DMS114 treated with DMSO at 0.1 percent for 48 hours (cell line): ENCODE data around the gene MTCP1.

ENCODE experiments used
- DNase-seq: peaks from one replicate; lab custom pipeline; 2025; ENCODE audit not compliant: unreplicated experiment; lab: John Stamatoyannopoulos, UW

Gene MTCP1

GRCh38 chrX:155070975-155071693, at the start of gene MTCP1, which contains the start of the genes BRCC3 and CMC4:
Gene MTCP1 (minus strand): TSS chrX:155071136. CDS start chrX:155066010, 5,126 bp downstream.
Gene BRCC3 (plus strand): TSS chrX:155071508. CDS start chrX:155071528, 20 bp downstream.
Gene CMC4 (minus strand): TSS chrX:155071136. CDS start chrX:155064023, 7,113 bp downstream.
- peak; percentile 38 for DNase-seq

- no peak for DNase-seq
Measured at GRCh38 chrX:155115174-155115819, 44.4 kb upstream of the MTCP1 start.

DNA sequence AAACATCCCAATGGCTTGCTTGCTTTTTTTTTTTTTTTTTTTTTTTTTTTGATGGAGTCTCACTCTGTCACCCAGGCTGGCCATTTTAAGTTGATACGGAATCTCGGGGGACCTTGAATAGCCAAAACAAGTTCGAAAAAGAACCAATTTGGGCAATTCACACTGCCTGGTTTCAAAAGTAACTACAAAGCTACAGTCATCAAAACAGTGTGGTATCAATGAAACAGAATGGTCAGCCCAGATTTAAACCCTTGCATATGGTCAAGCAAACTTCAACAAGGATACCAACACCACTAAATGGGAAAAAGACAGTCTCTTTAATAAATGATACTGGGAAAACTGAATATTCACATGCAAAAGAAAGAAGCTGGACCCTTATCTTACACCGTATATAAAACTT, 42.2 kb upstream of the MTCP1 start:
- DNase-seq, result no peak

DNA sequence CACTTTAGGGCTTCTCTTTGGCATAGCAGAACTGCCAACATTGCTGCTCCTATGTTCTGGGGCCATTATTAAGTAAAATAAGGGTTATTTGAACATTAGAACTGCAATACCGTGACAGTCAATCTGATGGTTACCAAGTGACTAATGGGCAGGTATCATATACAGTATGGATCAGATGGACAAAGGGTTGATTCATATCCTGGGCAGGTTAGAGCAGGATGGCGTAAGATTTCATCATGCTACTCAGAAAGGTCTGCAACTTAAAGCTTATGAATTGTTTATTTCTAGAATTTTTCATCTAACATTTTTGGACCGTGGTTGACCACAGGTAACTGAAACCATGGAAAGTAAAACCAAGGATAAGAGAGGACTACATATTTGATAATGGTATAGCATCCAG, 41.2 kb upstream of the MTCP1 start:
- no peak for DNase-seq

- no peak for DNase-seq
Measured at GRCh38 chrX:155108427-155108826, 37.5 kb upstream of the MTCP1 start.

- no peak for DNase-seq
Measured at GRCh38 chrX:155105919-155106318, 35.0 kb upstream of the MTCP1 start.

DNA sequence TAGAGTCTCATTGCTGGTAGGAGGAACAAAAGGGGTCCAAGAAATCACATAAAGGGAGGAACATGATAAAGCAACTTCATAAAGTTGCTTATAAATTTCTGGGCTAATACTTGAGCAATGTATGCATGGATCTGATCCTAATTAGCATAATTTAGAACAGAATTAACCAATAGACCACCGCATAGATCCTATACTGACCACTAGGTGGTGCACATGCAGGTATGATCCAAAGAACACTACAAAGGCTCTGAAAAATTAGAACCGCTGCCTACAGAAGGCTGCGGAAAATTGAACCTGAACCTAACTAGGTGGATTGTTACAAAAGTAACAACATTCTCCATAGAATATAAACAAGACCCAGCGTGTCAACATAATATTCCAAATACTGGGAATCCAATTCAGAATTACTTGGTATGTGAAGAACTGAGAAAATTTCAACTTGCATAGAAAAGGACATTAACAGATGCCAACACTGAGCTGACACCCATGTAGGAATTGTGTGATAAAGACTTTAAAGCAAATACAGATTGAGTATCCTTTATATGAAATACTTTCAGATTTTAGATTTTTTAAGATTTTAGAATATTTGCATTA, 23.6 kb upstream of the MTCP1 start:
- DNase-seq, result no peak

DNA sequence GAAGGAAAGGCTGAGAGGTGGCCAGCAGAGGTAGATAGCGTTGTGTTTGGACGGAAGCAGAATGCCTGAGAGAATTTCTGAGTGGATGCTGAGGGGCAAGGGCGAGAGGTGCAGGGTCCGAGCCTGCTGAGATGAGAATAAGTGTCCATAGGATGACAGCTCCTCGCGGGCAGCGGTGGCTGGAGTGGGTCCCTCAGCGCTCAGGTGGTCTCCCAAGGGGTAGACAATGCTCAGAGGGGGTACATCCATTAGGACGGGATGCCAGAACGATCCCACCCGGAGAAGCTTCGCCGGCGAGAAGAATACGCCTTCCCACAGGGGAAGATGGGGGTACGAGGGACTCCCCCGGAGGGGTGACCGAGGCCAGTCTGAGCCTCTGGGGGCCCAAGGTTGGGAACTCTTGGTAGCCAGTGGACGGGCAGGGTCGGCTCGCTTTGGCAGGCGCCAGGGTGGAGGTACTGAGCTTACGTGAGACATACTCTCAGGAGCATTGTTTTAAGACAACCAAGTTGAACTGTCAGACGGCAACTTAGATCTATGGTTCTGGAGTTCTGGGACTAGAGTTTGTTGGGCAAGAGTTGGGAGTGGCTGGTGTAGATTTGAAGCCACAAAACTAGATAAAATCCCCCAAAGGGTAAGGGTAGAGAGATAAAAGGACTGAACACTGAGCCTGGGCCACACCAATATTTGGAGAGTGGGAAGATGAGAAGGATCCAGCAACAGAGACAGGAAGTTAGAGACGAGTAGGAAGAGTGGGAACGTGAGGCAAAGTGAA, 16.2 kb upstream of the MTCP1 start:
- DNase-seq, result no peak

DNA sequence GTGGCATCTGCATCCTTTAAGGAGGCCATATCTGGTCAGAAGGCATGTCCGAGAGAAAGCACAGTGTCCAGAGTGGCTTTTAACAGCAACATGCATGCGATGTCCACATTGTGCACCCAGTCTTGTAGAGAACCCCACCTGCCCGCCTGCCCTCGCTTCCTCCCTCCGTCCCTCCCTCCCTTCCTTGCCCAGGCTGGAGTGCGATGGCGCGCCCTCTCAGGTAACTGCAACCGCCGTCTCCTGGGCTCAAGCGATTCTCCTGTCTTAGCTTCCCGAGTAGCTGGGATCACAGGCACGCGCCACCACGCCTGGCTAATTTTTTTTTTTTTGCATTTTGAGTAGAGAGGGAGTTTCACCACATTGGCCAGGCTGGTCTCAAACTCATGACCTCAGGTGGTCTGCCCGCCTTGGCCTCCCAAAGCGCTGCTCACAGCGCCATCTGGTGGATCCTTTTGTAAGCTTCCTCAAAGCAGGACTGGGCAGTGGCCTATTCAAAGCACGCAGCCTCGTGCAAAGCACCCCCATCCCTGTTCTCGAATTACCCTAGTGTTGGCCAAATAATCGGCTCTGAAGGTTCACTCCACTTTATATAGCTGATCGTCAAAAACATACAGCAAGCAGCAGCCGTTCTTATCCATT, 15.4 kb upstream of the MTCP1 start:
- no peak for DNase-seq

DNA sequence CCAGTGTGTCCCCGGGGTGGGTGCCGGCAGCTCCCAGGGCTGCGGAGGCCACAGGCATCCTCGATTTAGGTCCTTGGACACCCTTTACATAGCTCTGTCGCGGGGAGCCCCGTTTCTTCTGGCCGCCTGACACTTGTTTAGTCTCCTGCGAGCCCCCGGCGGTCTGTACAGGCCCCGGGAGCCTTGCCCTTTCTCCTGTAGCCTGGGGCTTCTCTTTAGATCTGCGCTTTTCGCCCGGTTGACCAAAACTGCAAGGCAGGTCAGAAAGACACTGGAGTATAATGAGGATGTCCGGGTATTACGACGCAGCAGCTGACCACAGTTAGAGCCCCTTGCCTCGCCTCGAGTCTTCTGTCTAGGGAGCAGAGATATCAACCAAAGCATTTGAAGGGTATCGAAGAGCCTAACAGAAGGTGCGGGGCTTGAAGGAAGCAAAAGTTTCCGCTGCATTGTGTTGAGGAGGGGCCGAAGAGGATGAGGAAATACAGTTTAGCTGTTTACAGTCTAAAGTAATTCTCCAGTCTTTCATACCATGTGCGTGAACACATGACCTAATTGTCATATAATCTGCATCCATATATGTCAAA, 851 bp upstream of the MTCP1 start:
- no peak for DNase-seq

GRCh38 chrX:155070663-155070974, 317 bp downstream of the MTCP1 start:
- DNase-seq, result no peak

DNA sequence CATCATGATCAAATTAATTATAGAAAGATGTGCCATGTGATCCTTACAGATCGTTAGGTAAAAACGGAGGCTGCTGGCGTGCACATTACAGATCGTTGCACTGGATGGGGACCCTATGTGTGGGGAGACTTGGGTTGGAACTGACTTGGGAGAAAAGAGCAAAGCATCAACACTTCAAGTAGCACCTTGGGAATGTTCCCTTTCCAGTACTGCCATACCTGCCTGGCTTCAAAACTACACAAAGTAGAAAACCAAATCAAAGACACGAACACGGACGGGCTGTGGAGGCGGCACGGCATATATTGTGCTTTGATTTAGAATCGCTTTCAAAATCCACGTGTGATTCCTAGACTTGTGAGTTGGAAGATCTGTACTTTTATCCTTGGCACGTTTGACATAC, 898 bp downstream of the MTCP1 start:
- DNase-seq, result no peak

DNA sequence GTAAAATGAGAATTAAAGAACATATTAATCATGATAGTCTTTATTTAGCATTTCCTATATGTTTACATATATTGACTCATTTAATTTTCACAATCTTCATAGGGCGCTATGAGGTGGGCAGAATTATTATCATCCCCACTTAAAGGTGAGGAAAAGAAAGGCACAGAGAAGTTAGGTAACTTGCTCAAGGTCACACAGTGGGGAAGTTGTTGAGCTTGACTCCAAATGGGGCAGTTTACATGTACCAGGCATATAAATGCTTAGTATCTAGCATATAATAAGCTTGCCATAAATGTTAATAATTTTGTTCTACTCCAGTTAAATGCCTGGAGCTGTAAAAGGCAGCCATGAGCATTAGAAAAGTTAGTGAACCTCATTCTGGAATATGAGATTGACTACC, 1.5 kb downstream of the MTCP1 start:
- DNase-seq, result no peak

GRCh38 chrX:155068165-155068564, 2.8 kb downstream of the MTCP1 start:
- no peak for DNase-seq

GRCh38 chrX:155065035-155065734, 5.8 kb downstream of the MTCP1 start:
- no peak for DNase-seq

- DNase-seq, result no peak
Measured at GRCh38 chrX:155061760-155062159, 9.2 kb downstream of the MTCP1 start.

GRCh38 chrX:155056877-155057792, 13.8 kb downstream of the MTCP1 start:
- peak; percentile 46 for DNase-seq

DNA sequence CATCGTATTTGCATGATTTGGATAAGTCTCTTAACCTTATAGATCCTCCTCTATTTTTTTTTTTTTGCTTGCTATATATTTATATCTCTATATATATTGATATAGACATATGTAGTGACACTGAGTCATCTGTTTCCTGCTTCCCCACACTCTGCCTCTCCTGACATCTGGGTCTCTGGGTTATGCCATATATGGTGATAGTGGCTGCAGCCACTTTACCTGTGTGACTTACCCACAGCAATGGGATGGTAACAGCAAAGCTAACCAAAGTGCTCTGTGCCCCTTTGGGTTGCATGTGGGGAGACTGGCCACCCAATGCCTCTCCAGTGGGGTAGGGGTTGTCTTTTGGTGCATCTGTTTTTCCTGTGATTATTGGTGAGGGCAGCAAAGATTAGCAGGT, 14.5 kb downstream of the MTCP1 start:
- no peak for DNase-seq

- DNase-seq, result no peak
Measured at GRCh38 chrX:155055494-155055893, 15.4 kb downstream of the MTCP1 start.
